Heart left ventricle (tissue), 13 donors: ENCODE data around the gene MGME1.

ENCODE experiments used
- POLR2A ChIP-seq, 2 donors: fragments of 450-650 bp; IDR thresholded peaks; one replicate each; pipeline ENCODE4 v1.6.1; 2017; ENCODE audit warnings: antibody characterized with exemption in 2 of 2, mild to moderate bottlenecking in 2 of 2, moderate library complexity in 2 of 2
- TF ChIP-seq, protein P1 (sequence below), 12 donors: fragments of 200-600 bp; sonication (generic) in 4 of 12; IDR thresholded peaks; one replicate each; pipeline versions ENCODE4 v1.5.0 to v1.8.0; 2018 to 2022; ENCODE audit warnings: antibody characterized with exemption in 12 of 12, mild to moderate bottlenecking in 5 of 12
- donor health status: ischemic (EF 13 %, LVEDD 7.1; RV severe dilation, severe dysfunction).
- donor health status: DM: no; HTN: yes; CAD: no.
- donor health status: DM: no; HTN: no; CAD: no.
- donor health status: ischemic (EF 25% LVEDD 6.9; RV normal size, moderate dysfunction).
- donor health status: ischemic (EF 25% LVEDD 5.7; RV mildly dilated, moderate dysfunction).
- donor health status: ischemic (EF 35%, LVEDD 5.7; RV mildly dilated, moderate dysfunction).
- donor health status: nonischemic (EF 11% LVEDD 7.7; RV severe dilation, severe dysfunction).
- donor health status: DM: yes; HTN: yes; CAD: no.
- donor health status: PGD.
- donor health status: ischemic (EF 29% LVEDD 5.4; RV normal size, mild dysfunction).
- donor health status: nonischemic (EF 23%, LVEDD 6.1; RV moderate dilation, normal function).

DNA sequence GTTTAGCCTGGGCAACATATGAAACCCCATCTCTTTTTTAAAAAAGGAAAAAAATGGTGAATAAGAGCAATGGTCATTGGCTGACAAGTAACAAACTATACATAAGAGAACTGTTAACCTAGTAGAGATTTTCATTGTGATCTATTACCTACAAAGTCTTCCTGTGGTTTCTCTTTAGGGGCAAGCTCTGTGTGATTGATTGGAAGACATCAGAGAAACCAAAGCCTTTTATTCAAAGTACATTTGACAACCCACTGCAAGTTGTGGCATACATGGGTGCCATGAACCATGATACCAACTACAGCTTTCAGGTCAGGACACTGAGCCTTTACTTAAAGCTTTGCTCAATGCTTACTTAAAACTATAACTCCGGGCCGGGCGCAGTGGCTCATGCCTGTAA lies 19.2 kb downstream of the MGME1 start:
- TF ChIP-seq, protein P1, sequence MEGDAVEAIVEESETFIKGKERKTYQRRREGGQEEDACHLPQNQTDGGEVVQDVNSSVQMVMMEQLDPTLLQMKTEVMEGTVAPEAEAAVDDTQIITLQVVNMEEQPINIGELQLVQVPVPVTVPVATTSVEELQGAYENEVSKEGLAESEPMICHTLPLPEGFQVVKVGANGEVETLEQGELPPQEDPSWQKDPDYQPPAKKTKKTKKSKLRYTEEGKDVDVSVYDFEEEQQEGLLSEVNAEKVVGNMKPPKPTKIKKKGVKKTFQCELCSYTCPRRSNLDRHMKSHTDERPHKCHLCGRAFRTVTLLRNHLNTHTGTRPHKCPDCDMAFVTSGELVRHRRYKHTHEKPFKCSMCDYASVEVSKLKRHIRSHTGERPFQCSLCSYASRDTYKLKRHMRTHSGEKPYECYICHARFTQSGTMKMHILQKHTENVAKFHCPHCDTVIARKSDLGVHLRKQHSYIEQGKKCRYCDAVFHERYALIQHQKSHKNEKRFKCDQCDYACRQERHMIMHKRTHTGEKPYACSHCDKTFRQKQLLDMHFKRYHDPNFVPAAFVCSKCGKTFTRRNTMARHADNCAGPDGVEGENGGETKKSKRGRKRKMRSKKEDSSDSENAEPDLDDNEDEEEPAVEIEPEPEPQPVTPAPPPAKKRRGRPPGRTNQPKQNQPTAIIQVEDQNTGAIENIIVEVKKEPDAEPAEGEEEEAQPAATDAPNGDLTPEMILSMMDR (IDR thresholded peaks at IDR 0.05): no peak
- TF ChIP-seq POLR2A (IDR thresholded peaks at IDR 0.05): no peak
